SIG-M5 (cell line): ENCODE results near the gene HHIPL1.

Experiments
- DNase-seq: peaks from one replicate; lab custom pipeline; 2025; lab: John Stamatoyannopoulos, UW

HHIPL1 gene

GRCh38 chr14:99716091-99716849 is 71.3 kb downstream of the HHIPL1 start:
- DNase-seq, result no peak

DNA sequence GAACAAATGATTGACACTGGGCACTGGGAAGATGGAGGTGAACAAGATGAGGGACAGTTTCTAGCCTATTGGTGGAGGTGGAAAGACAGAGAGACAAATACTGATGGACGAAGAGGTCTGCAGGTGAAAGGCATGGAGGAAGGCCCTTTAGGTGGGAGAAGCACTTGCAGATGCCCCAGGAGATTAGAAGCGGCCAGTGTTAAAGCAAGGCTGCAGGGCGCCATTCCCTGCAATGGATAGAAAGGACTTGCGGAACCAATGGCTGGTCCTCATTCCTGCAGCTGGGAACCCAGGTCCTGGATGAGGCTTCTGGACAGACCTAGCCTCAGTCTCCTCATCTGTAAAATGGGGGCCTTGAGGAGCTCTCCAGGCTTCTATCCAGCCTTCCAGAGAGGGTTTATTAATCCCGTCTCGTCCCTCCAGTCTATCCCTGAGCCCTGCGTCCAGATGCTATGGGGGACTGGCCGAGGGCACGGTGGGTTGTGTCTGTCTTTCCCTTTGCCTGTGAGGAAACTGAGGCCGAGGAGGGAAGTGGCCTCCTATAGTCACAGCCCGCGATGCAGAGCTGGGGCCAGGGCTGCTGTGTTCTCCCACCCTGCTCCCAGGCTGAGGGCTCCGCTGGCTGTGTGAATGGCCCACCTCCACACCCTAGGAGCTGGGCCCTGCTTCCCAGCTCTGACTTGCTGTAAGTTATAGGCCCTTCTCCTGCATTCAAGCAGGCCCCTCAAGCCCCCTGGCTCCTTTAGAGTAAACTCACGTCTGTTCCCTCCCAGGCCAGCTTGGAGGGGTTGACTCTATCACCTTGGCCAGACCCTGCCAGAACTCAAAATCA is 72.1 kb downstream of the HHIPL1 start:
- no peak for DNase-seq

GRCh38 chr14:99717682-99718013 is 72.7 kb downstream of the HHIPL1 start:
- DNase-seq, result no peak

- DNase-seq, result no peak
These were observed 73.3 kb downstream of the HHIPL1 start for GRCh38 chr14:99718031-99718810.

DNA sequence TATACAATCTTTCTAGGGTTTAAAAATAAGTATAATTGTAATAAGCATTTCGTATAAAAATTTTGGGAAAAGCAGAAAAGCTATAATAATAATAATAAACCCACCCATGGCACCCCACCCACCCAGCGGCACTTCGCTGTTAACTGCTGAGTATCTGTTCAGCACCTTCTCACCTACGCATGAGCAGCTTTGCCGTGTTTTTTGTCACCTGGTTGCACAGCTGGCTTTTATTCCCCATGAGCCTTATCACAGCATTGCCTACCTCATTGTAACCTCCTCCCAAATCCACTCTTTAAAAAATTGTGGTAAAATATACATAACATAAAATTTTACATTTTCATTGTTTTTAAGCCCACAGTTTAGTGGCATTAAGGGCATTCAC is 73.9 kb downstream of the HHIPL1 start:
- DNase-seq, result no peak

DNA sequence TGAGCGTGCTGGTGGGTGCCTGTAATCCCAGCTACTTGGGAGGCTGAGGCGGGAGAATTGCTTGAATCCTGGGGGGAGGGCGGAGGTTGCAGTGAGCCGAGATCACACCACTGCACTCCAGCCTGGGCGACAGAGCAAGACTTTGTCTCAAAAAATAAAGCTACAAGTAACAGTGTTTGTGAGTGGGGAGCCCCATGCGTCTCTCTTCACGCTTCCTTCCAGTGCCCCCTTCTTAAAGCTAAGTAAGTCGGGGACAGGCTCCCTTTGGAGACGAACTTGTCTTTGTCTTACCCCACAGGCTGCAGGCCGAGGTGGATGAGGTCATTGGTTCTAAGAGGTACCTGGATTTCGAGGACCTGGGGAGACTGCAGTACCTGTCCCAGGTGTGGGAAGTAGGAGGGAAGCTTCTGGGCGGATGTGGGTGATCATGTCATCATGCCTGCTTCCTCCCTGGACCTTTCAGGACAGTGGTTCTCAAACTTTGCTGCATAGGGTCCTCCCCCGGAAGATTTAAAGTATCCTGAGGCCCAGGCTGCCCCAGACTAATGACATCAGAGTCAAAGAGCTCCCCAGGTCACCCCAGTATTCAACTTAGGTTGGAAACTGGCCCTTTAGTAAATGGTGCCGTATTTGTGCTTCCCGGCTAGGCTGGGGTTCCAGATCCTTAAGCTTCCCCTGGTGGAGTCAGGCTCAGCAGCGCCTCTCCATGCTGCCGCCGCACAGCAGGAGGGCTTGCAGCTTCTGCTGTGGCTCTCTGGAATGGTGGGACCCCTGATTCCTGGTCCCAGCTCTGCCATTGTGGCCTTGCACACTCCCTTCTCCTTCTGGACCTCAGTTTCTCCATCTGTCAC is 76.2 kb downstream of the HHIPL1 start:
- no peak for DNase-seq

DNA sequence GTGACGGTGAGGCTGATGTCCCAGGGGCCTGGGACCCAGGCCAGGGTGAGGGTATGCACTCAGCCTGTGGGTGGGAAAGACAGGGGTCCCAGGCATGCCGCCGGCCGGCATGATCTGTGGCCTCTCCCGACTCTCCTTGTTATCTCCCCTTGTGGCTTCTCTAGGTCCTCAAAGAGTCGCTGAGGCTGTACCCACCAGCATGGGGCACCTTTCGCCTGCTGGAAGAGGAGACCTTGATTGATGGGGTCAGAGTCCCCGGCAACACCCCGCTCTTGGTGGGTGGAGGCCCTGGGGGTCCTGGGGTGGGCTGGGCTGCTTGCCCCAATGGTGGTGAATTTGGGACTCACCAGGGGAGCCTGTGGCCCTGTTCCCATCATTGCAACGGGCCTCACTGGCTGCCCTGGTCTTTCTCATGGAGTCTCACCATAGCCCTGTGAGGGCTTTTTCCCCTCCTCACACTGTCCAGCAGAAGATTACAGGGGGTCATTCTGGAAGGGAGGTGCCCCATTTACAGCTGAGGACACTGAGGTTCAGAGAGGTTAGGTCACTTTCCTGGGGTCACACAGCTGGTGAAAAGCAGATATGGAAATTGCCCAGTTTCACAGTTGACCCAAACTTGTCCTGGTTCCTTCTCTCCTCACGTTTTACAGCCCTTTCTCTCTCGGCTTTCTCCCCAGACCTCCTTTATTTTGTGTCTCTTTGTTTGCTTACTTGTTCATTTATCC is 77.0 kb downstream of the HHIPL1 start:
- DNase-seq, result no peak

DNA sequence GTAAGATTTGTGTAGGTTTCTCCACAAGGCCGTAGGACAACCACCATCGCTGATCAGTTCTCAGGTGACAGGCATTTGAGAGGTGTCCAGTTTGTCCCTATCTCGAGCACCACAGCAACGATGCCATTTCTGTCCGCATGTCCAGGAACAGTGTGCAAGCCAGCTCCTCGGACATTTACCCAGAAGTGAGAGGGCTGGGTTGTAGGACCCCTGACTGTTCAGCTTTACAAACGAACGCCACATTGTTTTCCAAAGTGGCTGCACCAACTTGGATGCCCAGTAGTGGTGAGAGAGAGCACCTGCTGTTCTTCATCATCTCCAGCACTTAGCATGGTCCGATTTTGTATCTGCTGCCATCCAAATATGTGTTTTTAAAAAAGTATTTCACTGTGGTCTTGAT is 77.8 kb downstream of the HHIPL1 start:
- no peak for DNase-seq

GRCh38 chr14:99724196-99724891 is 79.4 kb downstream of the HHIPL1 start:
- DNase-seq, result no peak

- DNase-seq, result no peak
These were observed 80.2 kb downstream of the HHIPL1 start for GRCh38 chr14:99724939-99725773.

GRCh38 chr14:99725774-99726537 is 81.0 kb downstream of the HHIPL1 start:
- DNase-seq, result no peak

GRCh38 chr14:99726538-99727095 is 81.7 kb downstream of the HHIPL1 start:
- DNase-seq, result no peak

GRCh38 chr14:99727096-99727870 is 82.4 kb downstream of the HHIPL1 start:
- no peak for DNase-seq

- no peak for DNase-seq
These were observed 83.4 kb downstream of the HHIPL1 start for GRCh38 chr14:99728231-99728920.

- no peak for DNase-seq
These were observed 84.1 kb downstream of the HHIPL1 start for GRCh38 chr14:99728981-99729451.
